HepG2 (cell line): ENCODE data around the gene GGA1. TPM values are rescaled to one million over a fixed set of nuclear protein-coding genes. Genes with fewer than 3 reads are reported as not detected.

Experiments used
- ATF6 ChIP-seq: sonication (generic); formaldehyde crosslinking; conservative IDR thresholded peaks from 2 replicates; pipeline ENCODE4 v1.4.0; 2020; ENCODE audit warnings: missing genetic modification reagents
- EHMT2 ChIP-seq: fragments of 200-600 bp; sonication (generic); IDR thresholded peaks from 2 replicates; pipeline ENCODE4 v1.7.0; 2017; ENCODE audit warnings: antibody characterized with exemption, low read depth, low read length, borderline replicate concordance
- HNF4A ChIP-seq: sonication (generic); formaldehyde crosslinking; IDR thresholded peaks from 2 replicates; pipeline ENCODE4 v1.4.0; 2020; ENCODE audit warnings: missing genetic modification reagents
- KAT8 ChIP-seq: IDR thresholded peaks from 2 replicates; pipeline ENCODE4 v1.6.1; 2016; ENCODE audit warnings: missing genetic modification reagents, missing compliant biosample characterization
- MTF2 ChIP-seq: sonication (generic); formaldehyde crosslinking; IDR thresholded peaks from 2 replicates; pipeline ENCODE4 v1.5.0; 2020; ENCODE audit warnings: missing genetic modification reagents, borderline replicate concordance
- POLR2G ChIP-seq: fragments of 200-400 bp; formaldehyde crosslinking; IDR thresholded peaks from 2 replicates; pipeline ENCODE4 v1.6.1; 2018; ENCODE audit warnings: mild to moderate bottlenecking, low read depth, low read length, moderate library complexity
- SP140L ChIP-seq: sonication (generic); formaldehyde crosslinking; IDR thresholded peaks from 2 replicates; pipeline ENCODE4 v1.4.0; 2020; ENCODE audit warnings: missing genetic modification reagents, borderline replicate concordance
- TFAP4 ChIP-seq: sonication (generic); IDR thresholded peaks from 2 replicates; pipeline ENCODE4 v1.6.1; 2016; ENCODE audit warnings: low read depth, borderline replicate concordance
- TRAFD1 ChIP-seq: sonication (generic); formaldehyde crosslinking; IDR thresholded peaks from 2 replicates; pipeline ENCODE4 v1.5.1; 2020; ENCODE audit warnings: missing genetic modification reagents, mild to moderate bottlenecking, borderline replicate concordance
- YEATS2 ChIP-seq: sonication (generic); formaldehyde crosslinking; IDR thresholded peaks from 2 replicates; pipeline ENCODE4 v1.4.0; 2020; ENCODE audit warnings: missing genetic modification reagents, borderline replicate concordance
- ZBTB8A ChIP-seq: sonication (generic); formaldehyde crosslinking; IDR thresholded peaks from 2 replicates; pipeline ENCODE4 v1.4.0; 2020; ENCODE audit warnings: mild to moderate bottlenecking, low read depth, missing genetic modification reagents, borderline replicate concordance
- ZNF124 ChIP-seq: sonication (generic); formaldehyde crosslinking; IDR thresholded peaks from 2 replicates; pipeline ENCODE4 v1.4.0; 2020; ENCODE audit warnings: missing genetic modification reagents
- ZNF263 ChIP-seq: sonication (generic); formaldehyde crosslinking; IDR thresholded peaks from 2 replicates; pipeline ENCODE4 v1.4.0; 2020; ENCODE audit warnings: missing genetic modification reagents
- ZNF281 ChIP-seq: sonication (generic); formaldehyde crosslinking; IDR thresholded peaks from 2 replicates; pipeline ENCODE4 v1.4.0; 2020; ENCODE audit warnings: missing genetic modification reagents, borderline replicate concordance
- ZNF446 ChIP-seq: sonication (generic); formaldehyde crosslinking; IDR thresholded peaks from 2 replicates; pipeline ENCODE4 v1.5.0; 2020; ENCODE audit warnings: mild to moderate bottlenecking, missing genetic modification reagents
- ZNF468 ChIP-seq: sonication (generic); formaldehyde crosslinking; IDR thresholded peaks from 2 replicates; pipeline ENCODE4 v1.8.0; 2022; ENCODE audit warnings: mild to moderate bottlenecking, moderate library complexity, missing genetic modification reagents
- ZNF574 ChIP-seq: sonication (generic); formaldehyde crosslinking; IDR thresholded peaks from 2 replicates; pipeline ENCODE4 v1.4.0; 2020; ENCODE audit warnings: missing genetic modification reagents
- polyA plus RNA-seq, 8 experiments: library from polyadenylated mRNA; depleted of rRNA in 3 of 8; stranded (reverse) in 7 of 8; unstranded in 1 of 8; fragments of >200 nt; fragmentation: Illumina TruSeq in 4 of 8; extraction: Trizol in 4 of 8; gene quantifications; 2 replicates each; pipeline versions ENCODE4 v1.2.1 to v1.2.3, GENCODE V29; 2011 to 2016; ENCODE audit warnings: low read depth in 4 of 8, missing spikeins in 1 of 8, mixed read lengths in 1 of 8; ENCODE audit not compliant: insufficient read depth in 1 of 8
- total RNA-seq, 5 experiments: library from RNA; depleted of rRNA; stranded (reverse); fragments of >200 nt; fragmentation: Illumina TruSeq; extraction: Trizol; gene quantifications; 2 replicates each; pipeline ENCODE4 v1.2.3, GENCODE V29; 2016; ENCODE audit warnings: low read depth in 1 of 5

The GGA1 gene
- total and polyA plus RNA-seq, 2 of the 13 experiments (the other 11 are each of a cell fraction or from before 2014, with no cell fraction given), result 29.1 to 87.2 TPM

GRCh38 chr22:37561212-37562048, 47.2 kb upstream of the GGA1 start (continued):
- TF ChIP-seq HNF4A (CRISPR knock-in tag) (peak; percentile 66; the same call in 1 of the 2 replicates), ZNF446 (CRISPR knock-in tag) (no peak), ZNF124 (CRISPR knock-in tag) (peak; percentile 73; the same call in 1 of the 2 replicates), SP140L (CRISPR knock-in tag) (0 out of 2 replicates have a peak, but pooled peaks have one; percentile 66), EHMT2 (no peak), ZNF263 (CRISPR knock-in tag) (peak; percentile 46; the same call in 1 of the 2 replicates), KAT8 (CRISPR knock-in tag) (peak; percentile 62), ATF6 (CRISPR knock-in tag) (no peak), ZNF574 (CRISPR knock-in tag) (peak; percentile 84; the same call in 1 of the 2 replicates), ZBTB8A (no peak), TFAP4 (peak; percentile 84; the same call in 1 of the 2 replicates), POLR2G (peak; percentile 70), TRAFD1 (no peak; the same call in 1 of the 2 replicates), YEATS2 (peak; percentile 83; the same call in 1 of the 2 replicates), ZNF468 (CRISPR knock-in tag) (no peak), MTF2 (no peak), ZNF281 (CRISPR knock-in tag) (peak; percentile 66; the same call in 1 of the 2 replicates)
